COLO668 (cell line): ENCODE measurements around the gene SLC44A4.
A peak's percentile ranks its signal among the peaks of the same experiment; 100 is the strongest.
"Not testable (repeated sequence)": the region's sequence is repeated elsewhere in the genome, so short reads cannot be mapped to it uniquely, and the experiment has no call there.

Experiments used
- DNase-seq: peaks from one replicate; lab custom pipeline; 2025; ENCODE audit not compliant: unreplicated experiment; lab: John Stamatoyannopoulos, UW

Gene SLC44A4

DNA sequence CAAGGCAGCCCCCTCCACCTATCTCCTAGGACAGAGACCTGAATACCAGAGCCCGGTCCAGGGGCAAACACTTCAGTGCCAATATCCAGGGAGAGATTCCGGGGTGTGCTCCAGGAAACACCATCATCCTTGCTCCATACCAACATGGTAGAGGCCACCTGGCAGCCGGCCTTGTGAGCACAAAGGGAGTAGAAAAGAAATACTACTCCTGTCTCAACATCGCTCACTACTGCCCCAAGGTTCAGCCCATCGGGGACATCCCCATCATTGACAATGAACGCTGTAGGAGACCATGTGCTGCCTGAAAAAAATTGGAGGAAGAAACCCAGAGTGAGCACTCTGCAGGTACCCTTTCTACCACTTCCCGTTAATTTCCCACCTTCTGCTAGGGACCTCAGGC lies 17.6 kb downstream of the SLC44A4 start:
- DNase-seq: no peak

- DNase-seq: no peak
Measured at GRCh38 chr6:31860349-31860748, 18.4 kb downstream of the SLC44A4 start.

DNA sequence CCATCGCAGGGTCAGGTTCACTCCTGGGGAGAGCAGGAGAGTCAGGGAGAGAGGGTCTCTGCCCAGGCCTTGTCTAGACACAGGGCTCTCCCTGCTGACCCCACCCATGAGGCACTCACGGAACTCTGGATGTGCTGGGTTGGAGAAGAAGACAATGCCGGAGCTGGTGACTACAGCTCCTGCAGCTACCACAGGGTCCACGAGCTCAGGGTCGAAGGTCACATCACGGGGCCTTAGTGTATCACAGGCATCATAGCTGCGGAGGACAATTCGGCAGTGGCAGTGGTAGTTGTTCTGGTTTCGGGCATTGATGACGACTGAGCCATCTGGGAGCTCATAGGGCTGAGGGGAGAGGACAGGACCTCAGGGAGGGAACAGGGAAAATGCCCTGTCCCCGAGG lies 18.9 kb downstream of the SLC44A4 start:
- DNase-seq: no peak

DNA sequence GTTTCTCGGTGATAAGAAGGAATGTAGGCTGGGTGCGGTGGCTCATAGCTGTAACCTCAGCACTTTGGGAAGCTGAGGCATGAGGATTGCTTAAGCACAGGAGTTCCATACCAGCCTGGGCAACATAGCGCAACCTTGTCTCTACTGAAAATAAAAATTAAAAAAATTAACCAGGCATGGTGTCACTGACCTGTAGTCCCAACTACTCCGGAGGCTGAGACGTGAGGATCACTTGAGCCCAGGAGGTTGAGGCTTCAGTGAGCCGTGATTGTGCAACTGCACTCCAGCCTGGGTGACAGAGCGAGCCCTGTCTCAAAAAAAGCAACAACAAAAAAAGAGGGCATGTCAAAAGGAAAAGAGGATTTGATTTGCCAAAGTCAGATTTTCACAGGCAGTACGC lies 20.1 kb downstream of the SLC44A4 start:
- DNase-seq: no peak

DNA sequence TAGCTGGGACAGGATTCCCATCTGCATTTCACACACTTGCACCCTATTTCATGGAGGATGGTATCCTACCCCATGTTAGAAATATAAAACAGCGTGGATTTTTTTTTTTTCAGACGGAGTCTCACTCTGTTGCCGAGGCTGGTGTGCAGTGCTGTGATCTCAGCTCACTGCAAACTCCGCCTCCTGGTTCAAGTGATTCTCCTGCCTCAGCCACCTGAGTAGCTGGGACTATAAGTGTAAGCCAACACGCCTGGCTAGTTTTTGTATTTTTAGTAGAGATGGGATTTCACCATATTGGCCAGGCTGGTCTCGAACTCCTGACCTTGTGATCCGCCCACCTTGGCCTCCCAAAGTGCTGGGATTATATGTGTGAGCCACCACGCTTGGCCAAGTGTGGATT lies 21.0 kb downstream of the SLC44A4 start:
- DNase-seq: not testable (repeated sequence)

GRCh38 chr6:31851980-31852718 lies 26.6 kb downstream of the SLC44A4 start:
- DNase-seq: not testable (repeated sequence)

DNA sequence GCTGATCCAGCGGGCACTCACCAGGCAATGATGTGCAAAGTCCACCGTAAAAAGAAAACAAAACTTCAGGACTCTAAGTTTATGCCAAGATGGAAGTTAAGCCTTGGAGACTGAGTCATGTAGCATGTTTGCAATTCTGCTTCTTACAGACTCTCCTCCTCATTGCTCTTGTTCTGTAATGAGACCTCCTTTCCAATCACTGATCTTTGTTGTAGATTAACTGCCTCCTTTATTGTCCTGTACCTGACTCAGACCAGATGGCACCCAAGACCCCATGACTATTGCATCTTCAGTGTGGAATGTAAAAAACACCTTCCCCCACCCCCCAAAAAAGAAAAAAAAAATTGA lies 27.3 kb downstream of the SLC44A4 start:
- no peak for DNase-seq

DNA sequence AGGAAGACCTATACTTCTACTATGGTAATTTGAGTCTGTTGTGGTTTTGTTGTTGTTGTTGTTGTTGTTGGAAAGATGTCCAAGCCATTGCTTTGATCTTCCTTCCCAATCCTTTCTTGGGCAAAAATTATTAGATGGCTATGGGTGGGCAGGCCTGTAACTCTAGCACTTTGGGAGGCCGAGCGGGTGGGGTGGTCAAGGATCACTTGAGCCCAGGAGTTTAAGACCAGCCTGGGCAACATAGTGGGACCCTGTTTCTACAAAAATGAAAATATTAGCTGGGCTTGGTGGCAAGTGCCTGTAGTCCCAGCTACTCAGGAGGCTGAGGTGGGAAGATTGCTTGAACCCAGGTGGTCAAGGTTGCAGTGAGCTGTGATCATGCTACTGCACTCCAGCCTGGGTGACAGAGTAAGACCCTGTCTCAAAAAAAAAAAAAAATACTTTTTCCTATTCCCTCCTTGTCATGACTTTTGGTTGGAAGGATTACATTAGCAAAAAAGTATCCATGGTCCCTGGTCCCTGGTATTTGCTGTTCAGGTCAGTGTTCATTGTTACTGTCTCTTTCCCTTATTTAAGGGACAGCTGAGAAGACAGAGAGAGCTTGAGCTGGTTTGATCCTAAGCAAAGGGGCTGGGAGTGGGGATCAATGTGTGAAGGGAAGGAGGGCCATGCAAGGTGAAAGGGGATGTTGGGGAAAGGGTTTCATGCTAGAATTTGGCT lies 27.9 kb downstream of the SLC44A4 start:
- DNase-seq: no peak

GRCh38 chr6:31847276-31847978 lies 31.4 kb downstream of the SLC44A4 start:
- no peak for DNase-seq

DNA sequence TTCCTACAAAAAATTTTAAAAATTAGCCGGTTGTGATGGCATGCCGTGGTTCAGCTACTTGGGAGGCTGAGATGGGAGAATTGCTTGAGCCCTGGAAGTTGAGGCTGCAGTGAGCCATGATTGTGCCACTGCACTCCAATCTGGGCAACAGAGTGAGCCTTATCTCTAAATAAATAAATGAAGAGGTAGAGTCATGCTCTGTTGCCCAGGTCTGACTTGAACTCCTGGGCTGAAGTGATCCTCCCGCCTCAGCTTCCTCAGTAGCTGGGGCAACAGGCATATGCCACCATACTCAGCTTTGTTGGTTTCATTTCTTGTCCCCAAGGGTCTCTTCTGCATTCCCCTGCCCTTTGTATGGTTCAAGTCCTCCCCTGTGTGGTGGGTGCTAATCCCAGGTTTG lies 34.3 kb downstream of the SLC44A4 start:
- DNase-seq: no peak

GRCh38 chr6:31842053-31842452 lies 36.7 kb downstream of the SLC44A4 start:
- no peak for DNase-seq

DNA sequence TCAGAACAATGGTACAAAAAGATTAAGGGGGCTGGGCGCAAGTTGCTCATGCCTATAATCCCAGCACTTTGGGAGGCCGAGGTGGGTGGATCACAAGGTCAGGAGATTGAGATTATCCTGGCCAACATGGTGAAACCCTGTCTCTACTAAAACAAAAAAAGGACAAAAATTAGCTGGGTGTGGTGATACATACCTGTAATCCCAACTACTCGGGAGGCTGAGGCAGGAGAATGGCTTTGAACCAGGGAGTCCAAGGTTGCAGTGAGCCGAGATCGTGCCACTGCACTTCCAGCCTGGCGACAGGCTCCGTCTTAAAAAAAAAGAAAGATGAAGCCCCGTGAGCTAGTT lies 39.0 kb downstream of the SLC44A4 start:
- DNase-seq: not testable (repeated sequence)

GRCh38 chr6:31838968-31839367 lies 39.8 kb downstream of the SLC44A4 start:
- no peak for DNase-seq

DNA sequence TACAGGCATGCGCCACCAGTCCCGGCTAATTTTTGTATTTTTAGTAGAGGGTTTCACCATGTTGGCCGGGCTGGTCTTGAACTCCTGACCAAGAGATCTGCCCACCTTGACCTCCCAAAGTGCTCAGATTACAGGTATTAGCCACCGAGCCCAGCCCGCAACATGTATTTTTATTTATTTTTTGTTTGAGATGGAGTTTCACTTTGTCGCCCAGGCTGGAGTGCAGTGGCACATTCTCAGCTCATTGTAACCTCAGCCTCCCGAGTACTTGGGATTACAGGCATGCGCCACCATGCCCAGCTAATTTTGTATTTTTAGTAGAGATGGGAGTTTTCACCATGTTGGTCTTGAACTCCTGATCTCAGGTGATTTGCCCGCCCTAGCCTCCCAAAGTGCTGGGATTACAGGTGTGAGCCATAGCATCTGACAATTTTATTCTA lies 40.7 kb downstream of the SLC44A4 start:
- DNase-seq: not testable (repeated sequence)

GRCh38 chr6:31837369-31838113 lies 41.3 kb downstream of the SLC44A4 start:
- no peak for DNase-seq

GRCh38 chr6:31836474-31837368 lies 42.1 kb downstream of the SLC44A4 start:
- no peak for DNase-seq

DNA sequence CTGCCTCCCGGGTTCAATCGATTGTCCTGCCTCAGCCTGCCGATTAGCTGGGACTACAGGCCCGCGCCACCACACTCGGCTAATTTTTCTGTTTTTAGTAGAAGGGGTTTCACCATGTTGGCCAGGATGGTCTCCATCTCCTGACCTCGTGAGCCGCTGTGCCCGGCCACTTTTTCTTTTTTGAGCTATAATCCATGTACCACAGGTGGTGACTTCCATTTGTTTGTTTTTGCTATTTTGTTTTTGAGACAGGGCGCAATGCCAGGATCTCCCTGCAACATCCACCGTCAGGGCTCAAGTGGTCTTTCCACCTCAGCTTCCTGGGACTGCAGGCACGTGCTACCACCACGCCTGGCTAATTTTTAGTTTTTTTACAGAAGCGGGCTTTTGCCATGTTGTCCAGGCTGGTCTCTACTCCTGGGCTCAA lies 42.7 kb downstream of the SLC44A4 start:
- DNase-seq: no peak

GRCh38 chr6:31834367-31835250 lies 44.2 kb downstream of the SLC44A4 start:
- DNase-seq: peak; percentile 91
